SIG-M5 (cell line): ENCODE measurements around the gene GABPA.
"Not testable (repeated sequence)": the region's sequence is repeated elsewhere in the genome, so short reads cannot be mapped to it uniquely, and the experiment has no call there.

Source experiments
- DNase-seq: peaks from one replicate; lab custom pipeline; 2025; lab: John Stamatoyannopoulos, UW

GABPA gene

DNA sequence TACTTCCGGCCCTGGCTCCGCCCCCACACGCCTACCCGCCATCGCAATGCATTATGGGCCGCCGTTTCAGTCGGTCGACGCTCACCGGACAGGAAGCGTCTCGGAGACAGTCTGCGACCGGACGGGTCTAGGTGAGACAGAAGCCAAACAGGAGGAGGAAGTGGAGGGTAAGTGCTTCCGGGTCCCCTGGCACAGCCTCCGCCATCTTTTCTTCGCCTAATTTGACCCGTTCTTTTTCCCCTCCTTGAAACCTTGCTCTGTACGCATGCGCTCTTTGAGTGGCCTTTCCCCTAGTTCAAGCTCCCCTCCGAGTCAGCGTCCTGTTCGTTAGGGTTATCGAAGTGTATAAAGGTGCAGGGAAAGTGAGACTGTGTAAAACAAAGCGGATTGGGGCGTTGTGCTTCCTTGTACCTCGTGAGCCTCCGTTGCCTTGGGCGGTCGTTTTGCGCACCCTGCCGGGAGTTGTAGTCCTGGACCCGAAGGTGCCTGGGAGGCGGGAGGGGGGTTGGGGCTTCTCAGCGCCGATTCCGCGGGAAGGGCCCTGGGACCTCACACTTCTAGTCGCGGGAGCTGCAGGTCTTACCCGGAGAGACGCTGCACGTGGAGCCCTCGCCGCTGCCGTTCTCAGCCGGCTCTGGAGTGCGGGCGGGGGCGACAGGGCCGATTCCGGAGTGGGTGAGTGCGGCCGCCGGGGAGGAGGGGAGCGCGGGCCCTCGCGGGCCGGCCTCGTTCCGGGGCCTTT, at the start of gene GABPA, which contains the start of gene ATP5PF:
Gene GABPA (plus strand): TSS at position 69 of the 742 bp plus-strand sequence. CDS start 6,627 bp downstream, outside the sequence.
Gene ATP5PF (minus strand): TSS at position 1 of the 742 bp plus-strand sequence. CDS start 5,110 bp downstream, outside the sequence.
- peak; percentile 93 for DNase-seq

DNA sequence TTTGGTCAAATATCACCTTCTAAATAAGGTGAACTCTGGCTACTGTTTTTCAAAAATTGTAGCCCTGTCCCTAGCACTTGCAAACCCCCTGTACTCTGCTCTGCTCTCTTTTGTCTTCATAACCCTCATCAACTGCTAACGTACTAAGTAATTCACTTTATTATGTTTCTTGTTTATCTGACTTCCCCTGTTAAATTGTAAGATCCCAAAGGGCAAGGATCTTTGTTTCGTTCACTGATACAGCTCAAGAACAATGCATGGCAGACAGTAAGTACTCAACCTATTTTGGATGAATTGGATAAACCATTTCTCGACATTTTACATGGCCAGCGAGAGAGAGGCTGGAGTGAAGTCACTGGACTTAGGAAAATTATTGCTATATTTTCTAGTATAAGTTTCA, 47.0 kb upstream of the GABPA start:
- no peak for DNase-seq

DNA sequence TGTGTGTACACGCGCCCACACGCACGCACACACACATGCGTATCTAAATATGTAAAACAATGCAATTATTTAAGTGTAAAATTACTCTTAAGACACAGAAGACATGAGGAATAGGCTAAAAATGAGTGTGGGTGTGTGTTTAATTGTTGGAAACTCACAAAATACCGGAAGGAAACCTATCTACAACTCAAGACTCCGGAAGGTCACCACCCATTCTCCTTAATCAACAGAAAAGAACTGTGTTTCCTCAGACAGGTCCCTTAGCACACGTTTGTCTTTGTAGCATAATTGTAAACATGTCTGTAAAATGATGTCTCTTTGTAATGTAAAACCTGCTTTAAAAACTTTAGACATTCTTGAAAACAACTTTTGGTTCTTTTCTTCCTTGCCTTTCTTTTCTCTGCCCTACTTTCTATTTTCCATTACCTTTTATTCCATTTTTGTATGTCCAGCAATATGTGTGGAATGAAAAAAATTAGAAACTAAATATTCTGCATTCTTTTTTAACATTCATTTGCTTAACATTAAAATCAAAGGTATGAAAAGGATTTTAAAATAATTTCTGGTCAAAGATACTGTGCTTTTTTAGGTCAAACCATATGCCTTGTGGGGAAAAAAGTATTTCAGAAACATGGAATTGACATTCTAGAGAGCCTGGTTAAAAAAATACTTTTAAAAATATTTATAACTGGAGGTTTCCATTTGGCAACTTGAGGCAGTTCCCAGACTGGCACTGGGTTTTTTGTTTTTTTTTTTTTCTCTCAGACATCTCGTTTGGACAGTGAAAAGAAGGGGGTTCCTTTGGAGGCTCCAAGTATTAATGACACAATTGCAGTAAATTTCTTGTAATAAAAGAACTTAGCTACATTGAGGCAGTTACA, 46.3 kb upstream of the GABPA start:
- DNase-seq: no peak

DNA sequence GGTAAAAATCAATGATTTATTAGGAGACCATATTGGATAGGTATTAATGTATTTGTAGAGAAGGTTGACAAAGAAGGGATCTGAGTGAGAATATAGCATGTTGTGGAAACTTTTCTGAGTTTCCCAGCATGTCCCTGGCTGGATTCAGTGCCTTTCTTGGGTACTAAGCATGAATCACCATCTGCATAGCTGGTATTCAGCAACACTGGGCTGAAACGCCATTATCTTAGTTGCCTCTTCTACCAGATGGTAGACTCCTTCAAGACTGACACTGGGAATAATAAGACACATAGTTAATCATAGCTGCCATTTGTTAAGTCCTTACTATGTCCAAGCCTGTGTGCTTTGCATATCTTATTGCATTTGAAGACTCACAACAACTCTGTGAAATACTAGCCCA, 45.5 kb upstream of the GABPA start:
- DNase-seq: no peak

DNA sequence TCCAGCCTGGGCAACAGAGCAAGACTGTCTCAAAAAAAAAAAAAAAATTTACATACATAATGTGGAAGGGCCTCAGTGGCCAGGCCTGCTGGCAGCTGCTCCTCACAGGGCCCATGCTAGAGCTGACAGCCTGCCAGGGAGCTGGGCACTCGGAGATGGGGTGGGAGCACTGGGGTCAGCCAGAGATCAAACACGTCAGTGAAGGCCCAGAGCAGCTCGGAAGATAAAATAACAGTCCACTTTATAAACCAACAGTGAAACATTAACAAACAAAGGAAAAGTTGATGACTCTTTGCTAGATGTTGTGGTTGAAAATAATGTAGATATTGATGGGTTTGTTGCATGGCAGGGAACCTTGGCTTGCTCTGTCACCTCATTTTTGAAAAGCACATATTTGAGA, 42.8 kb upstream of the GABPA start:
- DNase-seq: no peak

DNA sequence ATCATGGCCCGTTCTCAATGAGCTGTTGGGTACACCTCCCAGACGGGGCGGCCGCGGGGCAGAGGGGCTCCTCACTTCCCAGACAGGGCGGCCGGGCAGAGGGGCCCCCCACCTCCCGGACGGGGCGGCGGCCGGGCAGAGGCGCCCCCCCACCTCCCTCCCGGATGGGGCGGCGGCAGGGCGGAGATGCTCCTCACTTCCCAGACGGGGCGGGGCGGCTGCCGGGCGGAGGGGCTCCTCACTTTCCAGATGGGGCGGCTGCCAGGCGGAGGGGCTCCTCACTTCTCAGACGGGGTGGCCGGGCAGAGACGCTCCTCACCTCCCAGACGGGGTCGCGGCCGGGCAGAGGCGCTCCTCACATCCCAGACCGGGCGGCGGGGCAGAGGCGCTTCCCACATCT, 39.3 kb upstream of the GABPA start:
- not testable (repeated sequence) for DNase-seq

DNA sequence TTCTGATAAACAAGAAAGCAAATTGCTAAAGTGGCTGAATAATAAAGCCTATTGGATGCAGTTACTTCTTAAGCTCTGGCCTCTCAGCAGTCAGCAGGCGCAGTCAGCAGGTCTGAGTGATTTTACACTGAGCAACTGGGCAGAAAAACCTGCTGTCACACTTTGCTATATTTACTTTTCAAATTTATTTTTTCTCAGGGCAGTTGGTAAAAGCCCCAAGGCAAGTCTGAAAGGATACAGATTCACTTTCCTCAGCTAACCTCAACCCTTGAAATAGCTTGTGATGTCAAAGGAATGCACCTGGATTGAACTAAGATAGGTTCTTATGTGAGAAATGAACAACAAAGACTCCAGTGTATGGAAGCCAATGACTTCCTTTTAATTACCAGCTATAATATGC, 34.0 kb upstream of the GABPA start:
- DNase-seq: no peak

DNA sequence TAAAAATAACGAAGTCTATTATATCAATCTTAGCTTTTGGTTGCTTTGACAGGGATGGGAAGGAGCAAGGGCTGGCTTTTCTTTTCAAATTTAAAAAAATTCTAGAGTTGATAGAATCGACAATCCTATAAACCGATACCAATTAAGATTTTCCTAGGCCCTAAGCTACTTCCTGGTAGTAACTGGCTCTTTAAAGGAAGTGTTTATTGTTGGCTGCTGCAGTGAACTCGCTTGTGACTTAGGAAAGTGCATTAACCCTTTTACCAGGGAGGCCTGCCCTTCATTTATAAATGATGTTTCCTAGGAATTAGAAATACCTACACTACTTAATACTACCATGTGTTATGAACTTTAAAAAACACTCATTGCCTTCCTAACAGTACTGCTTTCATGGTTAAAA, 33.2 kb upstream of the GABPA start:
- no peak for DNase-seq

DNA sequence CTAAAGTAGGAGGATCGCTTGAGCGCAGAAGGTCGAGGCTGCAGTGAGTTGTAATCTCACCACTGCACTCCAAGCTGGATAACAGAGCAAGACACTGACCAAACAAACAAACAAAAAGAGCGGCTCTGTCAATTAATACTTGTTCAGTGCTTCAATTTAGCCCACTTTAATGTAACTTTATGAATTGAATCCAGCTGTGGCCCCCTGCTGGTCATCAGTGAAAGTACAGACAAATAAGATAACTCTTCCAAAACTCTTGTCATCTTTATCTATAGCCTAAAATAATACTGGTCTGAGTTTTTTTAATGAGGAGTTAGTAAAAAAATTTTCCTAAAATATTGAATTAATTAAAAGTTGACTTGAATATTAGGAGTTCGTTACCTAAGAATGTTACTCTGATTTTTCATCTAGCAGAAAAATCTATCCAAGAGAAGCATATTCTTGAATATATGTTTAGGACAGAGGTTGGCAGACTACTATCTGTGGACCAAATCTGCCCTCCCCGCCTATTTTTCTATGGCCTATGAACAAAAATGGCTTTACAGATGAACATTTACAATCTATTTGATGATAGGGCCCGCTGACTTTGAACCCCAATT, 26.2 kb upstream of the GABPA start:
- DNase-seq: no peak

DNA sequence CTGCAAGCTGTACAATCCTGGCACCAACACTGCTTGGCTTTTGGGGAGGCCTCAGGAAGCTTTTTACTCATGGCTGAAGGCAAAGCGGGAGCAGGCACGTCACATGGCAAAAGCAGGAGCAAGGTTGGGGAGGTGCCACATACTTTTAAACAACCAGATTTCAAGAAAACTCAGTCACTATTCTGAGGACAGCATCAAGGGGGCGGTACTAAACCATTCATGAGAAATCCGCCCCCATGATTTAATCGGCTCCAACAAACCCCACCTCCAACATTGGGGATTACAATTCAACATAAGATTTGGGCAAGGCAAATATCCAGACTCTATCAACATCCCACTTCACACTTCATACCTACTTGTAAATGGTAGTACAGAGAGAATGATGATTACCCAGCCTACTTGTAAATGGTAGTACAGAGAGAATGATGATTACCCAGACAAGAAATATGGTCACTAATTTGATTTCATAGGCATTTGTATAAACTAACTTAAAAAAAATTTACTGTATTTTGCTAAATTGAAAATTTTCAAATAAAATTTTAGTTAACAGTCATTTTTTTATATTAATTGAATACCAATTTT, 25.0 kb upstream of the GABPA start:
- no peak for DNase-seq

DNA sequence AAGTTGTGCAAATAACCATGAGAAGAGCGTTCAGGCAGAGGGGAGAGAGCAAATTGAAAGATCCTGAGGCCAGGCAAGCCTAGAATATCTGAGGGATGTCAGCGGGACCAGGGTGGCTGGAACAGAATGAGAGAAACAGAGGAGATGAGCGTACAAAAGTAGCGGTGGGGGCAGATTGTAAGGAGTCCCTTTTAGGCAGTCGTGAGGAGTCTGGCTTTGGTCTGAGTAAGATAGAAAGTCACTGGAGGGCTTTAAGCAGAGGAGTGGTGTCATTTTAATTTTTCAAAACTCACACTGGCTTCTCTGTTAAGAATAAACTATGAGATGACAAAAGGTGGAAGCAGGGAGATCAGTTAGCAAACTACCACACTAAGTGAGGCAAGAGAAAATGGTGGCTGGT, 24.2 kb upstream of the GABPA start:
- no peak for DNase-seq

DNA sequence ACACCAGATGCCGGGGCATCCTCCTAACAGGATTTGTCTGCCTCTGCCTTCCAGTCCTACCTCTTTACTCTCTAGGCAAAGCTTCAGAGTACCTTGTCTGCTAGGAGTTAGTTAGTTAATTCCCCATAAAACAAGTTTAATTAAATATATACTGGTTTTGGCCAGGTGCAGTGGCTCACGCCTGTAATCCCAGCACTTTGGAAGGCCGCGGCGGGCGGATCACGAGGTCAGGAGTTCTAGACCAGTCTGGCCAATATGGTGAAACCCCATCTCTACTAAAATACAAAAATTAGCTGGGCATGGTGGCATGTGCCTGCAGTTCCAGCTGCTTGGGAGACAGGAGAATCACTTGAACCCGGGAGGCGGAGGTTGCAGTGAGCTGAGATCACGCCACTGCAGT, 20.7 kb upstream of the GABPA start:
- DNase-seq: not testable (repeated sequence)

DNA sequence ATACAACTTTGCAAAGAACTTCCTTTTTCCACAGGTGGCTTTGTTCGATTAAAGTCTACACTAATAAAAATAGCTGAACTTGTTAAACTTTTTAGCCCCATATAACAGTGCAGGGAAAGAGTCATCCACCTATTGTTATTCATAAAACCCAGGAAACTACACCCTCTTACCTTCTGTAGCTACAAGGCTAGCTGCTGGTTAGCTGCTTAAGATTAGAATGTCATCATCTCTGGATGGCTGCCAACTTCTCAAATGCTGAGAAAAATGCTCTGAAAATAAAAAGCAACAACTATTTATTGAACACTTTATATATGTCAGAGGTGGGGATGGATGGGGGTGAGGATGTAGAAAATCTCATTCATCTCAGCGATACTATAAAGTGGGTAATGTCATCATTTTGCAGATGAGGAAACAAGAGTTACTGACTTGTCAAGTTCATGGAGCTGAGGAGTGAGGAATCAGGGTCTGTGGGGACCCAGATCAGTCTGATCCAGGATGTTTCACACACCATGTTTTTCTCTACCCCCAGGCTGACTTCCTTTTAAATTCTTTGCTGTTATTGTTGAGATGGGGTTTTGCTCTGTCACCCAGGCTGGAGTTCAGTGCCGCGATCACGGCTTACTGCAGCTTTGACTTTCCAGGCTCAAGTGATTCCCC, 17.2 kb upstream of the GABPA start:
- no peak for DNase-seq

DNA sequence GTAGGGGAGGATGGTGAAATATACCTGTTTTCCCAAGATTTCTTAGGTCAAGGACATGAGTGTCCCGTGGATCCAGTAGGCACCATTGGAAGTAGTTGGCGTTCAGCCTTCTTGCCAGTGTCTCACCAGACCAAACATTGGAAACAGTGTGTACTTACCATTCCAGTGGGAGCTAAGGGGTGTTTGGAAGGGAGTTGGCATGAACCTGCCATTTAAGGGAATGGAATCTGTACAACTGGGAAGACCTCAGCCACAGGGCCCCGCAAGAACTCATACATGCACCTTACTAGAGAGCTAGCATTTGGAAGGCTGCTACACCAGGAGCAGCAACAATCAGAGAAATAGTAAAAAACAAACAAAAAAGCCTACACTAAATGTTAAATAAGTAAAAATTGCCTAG, 12.8 kb upstream of the GABPA start:
- DNase-seq: no peak

DNA sequence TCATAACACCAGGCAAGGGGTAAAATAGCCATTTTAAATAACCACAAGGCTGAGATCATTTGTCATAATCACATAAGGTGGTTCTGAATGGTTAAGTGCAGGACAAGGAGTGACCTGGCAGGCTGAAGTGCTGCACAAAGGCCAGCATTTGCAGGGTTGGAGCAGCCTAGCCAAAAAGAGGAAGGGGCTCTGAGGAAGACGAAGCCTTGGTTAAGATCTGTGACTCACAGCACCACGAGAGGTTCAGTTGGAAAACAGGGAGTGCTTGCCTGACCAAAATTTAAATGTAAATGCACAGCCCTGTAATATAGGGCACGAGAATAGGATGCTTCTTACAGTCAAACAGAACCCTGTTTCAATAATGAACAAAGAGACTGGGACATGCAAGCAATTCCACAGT, 12.1 kb upstream of the GABPA start:
- no peak for DNase-seq

DNA sequence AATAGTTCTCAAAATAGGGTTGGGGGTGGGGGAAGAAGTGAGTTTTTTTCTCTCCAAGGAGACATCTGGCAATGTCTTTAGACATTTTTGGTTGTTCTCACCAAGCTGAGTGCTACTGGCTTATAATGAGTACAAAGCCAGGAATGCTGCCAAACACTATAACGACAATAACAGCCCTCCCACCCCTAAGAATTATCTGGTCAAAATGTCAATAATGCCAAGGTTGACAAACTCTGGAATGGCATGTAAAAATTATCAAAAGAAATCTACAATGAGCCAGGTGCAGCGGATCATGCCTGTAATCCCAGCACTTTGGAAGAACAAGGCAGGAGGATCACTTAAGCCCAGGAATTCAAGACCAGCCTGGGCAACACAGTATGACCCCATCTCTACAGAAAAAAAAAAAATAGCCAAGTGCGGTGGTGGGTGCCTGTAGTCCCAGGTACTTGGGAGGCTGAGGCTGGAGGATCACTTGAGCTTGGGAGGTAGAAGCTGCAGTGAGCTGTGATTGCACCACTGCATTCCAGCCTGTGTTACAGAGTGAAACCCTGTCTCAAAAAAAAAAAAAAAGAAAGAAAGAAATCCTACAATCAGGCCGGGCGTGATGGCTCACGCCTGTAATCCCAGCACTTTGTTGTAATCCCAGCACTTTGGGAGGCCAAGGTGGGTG, 2.5 kb upstream of the GABPA start:
- DNase-seq: no peak

DNA sequence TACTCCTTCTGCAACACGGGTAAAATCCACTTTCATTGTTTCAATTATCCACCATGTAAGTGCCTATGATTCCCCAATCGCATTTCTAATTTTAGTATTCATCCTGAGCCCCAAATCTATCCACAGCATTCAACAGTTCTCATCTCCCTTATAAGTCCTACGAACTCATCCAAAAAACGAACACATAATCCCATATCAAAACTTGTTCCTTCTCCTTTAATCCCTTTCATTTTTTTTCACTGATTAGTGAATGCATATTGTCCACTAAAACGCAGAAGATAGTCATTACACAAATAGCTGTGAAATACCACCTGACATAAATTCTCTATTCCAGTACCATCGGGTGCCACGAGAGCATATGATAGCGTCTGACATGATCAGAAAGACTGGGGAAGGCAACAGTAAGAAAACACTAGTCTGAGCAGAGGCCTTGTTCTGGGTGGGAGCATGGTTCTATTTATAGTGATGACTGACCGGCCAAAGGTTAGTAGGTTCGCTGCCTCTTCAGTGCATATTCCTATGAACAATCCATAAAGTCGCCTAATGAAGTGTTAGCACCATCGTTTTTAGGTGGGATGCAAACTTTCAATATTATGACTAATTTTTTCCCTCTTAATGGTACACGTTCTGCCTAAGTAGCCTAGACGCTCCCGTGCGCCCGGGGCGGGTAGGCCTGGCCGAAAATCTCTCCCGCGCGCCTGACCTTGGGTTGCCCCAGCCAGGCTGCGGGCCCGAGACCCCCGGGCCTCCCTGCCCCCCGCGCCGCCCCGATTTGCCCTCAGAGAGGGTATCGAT, 716 bp upstream of the GABPA start:
- DNase-seq: no peak

DNA sequence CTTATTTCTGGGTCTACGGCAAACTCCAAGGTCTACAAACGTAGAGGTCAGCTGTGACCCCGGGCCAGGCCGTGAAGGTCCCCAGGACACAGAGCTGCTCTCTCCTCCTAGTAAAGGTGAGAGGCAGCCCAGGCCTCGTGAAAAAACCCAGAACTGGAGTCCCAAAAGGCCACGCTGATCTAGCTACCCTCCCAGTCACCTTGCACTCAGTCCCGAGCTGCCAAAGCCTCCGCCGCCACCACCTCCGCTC, 193 bp upstream of the GABPA start:
- no peak for DNase-seq

DNA sequence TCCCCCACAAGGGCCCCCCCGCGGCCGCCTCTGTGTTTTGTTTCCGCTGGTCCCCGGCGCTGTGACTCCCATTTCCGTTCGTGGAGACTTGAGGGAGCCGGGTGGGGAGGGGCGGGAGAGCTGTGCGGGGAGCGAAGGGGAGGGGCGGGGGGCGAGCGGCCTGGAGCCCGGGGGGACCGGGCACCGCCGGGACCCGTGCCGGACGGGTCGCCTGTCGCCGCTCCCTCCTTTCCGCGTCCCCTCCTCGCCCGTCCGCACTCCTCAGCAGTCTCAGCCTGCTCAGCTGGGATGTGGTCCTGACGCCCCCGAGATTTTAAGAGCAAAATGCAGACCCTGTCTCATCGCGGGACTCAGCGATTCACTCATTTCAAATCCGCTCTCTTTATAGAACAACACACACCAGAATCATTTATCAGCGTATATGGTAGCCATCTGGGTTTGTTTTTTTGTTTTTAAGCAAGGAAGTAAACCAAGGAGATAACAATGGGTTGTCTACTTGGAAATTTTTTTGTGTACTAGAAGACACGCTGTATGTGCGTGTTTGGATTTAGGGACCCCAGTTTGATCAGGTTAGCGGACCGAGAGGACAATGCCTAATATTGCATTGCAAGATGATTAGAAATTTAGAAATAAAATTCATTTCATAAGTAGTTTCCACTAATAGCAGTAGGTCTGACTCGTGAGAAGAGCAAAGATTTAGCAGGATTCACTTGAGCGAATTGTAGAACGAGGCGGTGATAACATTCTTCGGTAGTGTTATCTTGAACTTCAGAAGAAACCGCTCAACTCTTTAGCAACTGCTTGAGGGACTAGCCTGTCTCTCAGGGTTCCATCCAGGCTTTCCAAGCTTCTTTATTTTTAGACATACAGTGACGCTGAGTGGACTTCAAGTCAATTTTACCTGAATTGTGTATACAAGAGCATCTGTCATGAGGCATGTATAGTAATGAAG, 1.1 kb downstream of the GABPA start:
- no peak for DNase-seq

DNA sequence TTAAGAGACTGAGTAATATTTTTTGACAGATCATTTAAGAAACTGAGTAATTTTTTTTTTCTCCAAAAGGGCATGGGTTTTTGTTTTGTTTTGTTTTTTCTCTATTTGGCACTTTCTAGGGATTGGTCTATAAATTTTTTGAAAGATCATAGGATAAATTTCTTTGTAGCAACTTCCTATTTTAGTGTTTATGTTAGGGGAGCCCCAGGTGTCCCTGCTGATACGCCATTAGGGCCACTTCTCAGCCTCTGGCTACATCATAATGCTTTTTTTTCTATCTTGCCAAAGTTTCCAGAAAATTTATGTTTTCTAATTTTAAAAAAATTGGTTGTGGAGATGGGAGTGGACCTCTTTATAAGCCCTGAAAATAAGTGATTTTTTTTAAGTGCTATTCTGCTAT, 2.6 kb downstream of the GABPA start:
- no peak for DNase-seq
